ENCODE data around the gene GINS2.

Gene GINS2

GRCh38 chr16:85655216-85656129 lies 33.3 kb downstream of the GINS2 start:
- H3K36me3 ChIP-seq (ENCODE audit: insufficient read depth, low read depth, low read length) = peaks cover 68% of the 10 kb centered on the region
- no peak overlapping the region for H3K27ac ChIP-seq (ENCODE audit: low read length)
- no peaks in the 10 kb centered on the region for H3K9me3 ChIP-seq (ENCODE audit: insufficient read depth, low read depth, low read length)
- H3K9ac ChIP-seq (ENCODE audit: low read depth, low read length) = no peak overlapping the region
- H3K4me1 ChIP-seq (ENCODE audit: insufficient read depth, low read length) = no peaks in the 10 kb centered on the region
- no peak overlapping the region for H3K4me3 ChIP-seq (ENCODE audit: low read length)
- H3K27me3 ChIP-seq (ENCODE audit: insufficient read depth, low read length) = no peaks in the 10 kb centered on the region

- H3K36me3 ChIP-seq (ENCODE audit: insufficient read depth, low read depth, low read length) = peaks cover 59% of the 10 kb centered on the region
- no peak overlapping the region for H3K4me3 ChIP-seq (ENCODE audit: low read length)
- no peak overlapping the region for H3K27ac ChIP-seq (ENCODE audit: low read length)
- H3K4me1 ChIP-seq (ENCODE audit: insufficient read depth, low read length) = no peaks in the 10 kb centered on the region
- H3K9me3 ChIP-seq (ENCODE audit: insufficient read depth, low read depth, low read length) = no peaks in the 10 kb centered on the region
- no peaks in the 10 kb centered on the region for H3K27me3 ChIP-seq (ENCODE audit: insufficient read depth, low read length)
- no peak overlapping the region for H3K9ac ChIP-seq (ENCODE audit: low read depth, low read length)
Measured at GRCh38 chr16:85654251-85655095, 34.3 kb downstream of the GINS2 start.

- Histone ChIP-seq H3K9me3 (ENCODE audit: insufficient read depth, low read depth, low read length) (no peaks in the 10 kb centered on the region), H3K4me1 (ENCODE audit: insufficient read depth, low read length) (no peaks in the 10 kb centered on the region), H3K27me3 (ENCODE audit: insufficient read depth, low read length) (no peaks in the 10 kb centered on the region), H3K4me3 (ENCODE audit: low read length) (no peak overlapping the region), H3K36me3 (ENCODE audit: insufficient read depth, low read depth, low read length) (peaks cover 57% of the 10 kb centered on the region), H3K9ac (ENCODE audit: low read depth, low read length) (no peak overlapping the region), H3K27ac (ENCODE audit: low read length) (no peak overlapping the region)
Measured at GRCh38 chr16:85653290-85653891, 35.4 kb downstream of the GINS2 start.

GRCh38 chr16:85652431-85653221 lies 36.1 kb downstream of the GINS2 start:
- Histone ChIP-seq H3K4me1 (ENCODE audit: insufficient read depth, low read length) (no peaks in the 10 kb centered on the region), H3K27me3 (ENCODE audit: insufficient read depth, low read length) (no peaks in the 10 kb centered on the region), H3K4me3 (ENCODE audit: low read length) (no peak overlapping the region), H3K27ac (ENCODE audit: low read length) (no peak overlapping the region), H3K36me3 (ENCODE audit: insufficient read depth, low read depth, low read length) (peaks cover 50% of the 10 kb centered on the region), H3K9ac (ENCODE audit: low read depth, low read length) (no peak overlapping the region), H3K9me3 (ENCODE audit: insufficient read depth, low read depth, low read length) (no peaks in the 10 kb centered on the region)

GRCh38 chr16:85651629-85652430 lies 36.9 kb downstream of the GINS2 start:
- H3K9me3 ChIP-seq (ENCODE audit: insufficient read depth, low read depth, low read length) = no peaks in the 10 kb centered on the region
- no peaks in the 10 kb centered on the region for H3K27me3 ChIP-seq (ENCODE audit: insufficient read depth, low read length)
- no peak overlapping the region for H3K27ac ChIP-seq (ENCODE audit: low read length)
- no peaks in the 10 kb centered on the region for H3K4me1 ChIP-seq (ENCODE audit: insufficient read depth, low read length)
- no peak overlapping the region for H3K4me3 ChIP-seq (ENCODE audit: low read length)
- H3K36me3 ChIP-seq (ENCODE audit: insufficient read depth, low read depth, low read length) = peaks cover 42% of the 10 kb centered on the region
- no peak overlapping the region for H3K9ac ChIP-seq (ENCODE audit: low read depth, low read length)

- H3K27ac ChIP-seq (ENCODE audit: low read length) = no peak overlapping the region
- no peak overlapping the region for H3K4me3 ChIP-seq (ENCODE audit: low read length)
- peaks cover 34% of the 10 kb centered on the region for H3K36me3 ChIP-seq (ENCODE audit: insufficient read depth, low read depth, low read length)
- H3K9me3 ChIP-seq (ENCODE audit: insufficient read depth, low read depth, low read length) = no peaks in the 10 kb centered on the region
- no peak overlapping the region for H3K9ac ChIP-seq (ENCODE audit: low read depth, low read length)
- no peaks in the 10 kb centered on the region for H3K27me3 ChIP-seq (ENCODE audit: insufficient read depth, low read length)
- H3K4me1 ChIP-seq (ENCODE audit: insufficient read depth, low read length) = no peaks in the 10 kb centered on the region
Measured at GRCh38 chr16:85650844-85651628, 37.7 kb downstream of the GINS2 start.

GRCh38 chr16:85650135-85650843 lies 38.5 kb downstream of the GINS2 start:
- Histone ChIP-seq H3K9me3 (ENCODE audit: insufficient read depth, low read depth, low read length) (no peaks in the 10 kb centered on the region), H3K4me1 (ENCODE audit: insufficient read depth, low read length) (no peaks in the 10 kb centered on the region), H3K36me3 (ENCODE audit: insufficient read depth, low read depth, low read length) (peaks cover 26% of the 10 kb centered on the region)

GRCh38 chr16:85649411-85650134 lies 39.2 kb downstream of the GINS2 start:
- Histone ChIP-seq H3K9ac (ENCODE audit: low read depth, low read length) (no peak overlapping the region), H3K9me3 (ENCODE audit: insufficient read depth, low read depth, low read length) (no peaks in the 10 kb centered on the region), H3K27ac (ENCODE audit: low read length) (no peak overlapping the region), H3K4me3 (ENCODE audit: low read length) (no peak overlapping the region), H3K27me3 (ENCODE audit: insufficient read depth, low read length) (no peaks in the 10 kb centered on the region), H3K4me1 (ENCODE audit: insufficient read depth, low read length) (no peaks in the 10 kb centered on the region), H3K36me3 (ENCODE audit: insufficient read depth, low read depth, low read length) (peaks cover 19% of the 10 kb centered on the region)

More at GRCh38 chr16:85650135-85650843, 38.5 kb downstream of the GINS2 start:
- no peak overlapping the region for H3K9ac ChIP-seq (ENCODE audit: low read depth, low read length)
- no peaks in the 10 kb centered on the region for H3K27me3 ChIP-seq (ENCODE audit: insufficient read depth, low read length)
- no peak overlapping the region for H3K4me3 ChIP-seq (ENCODE audit: low read length)
- H3K27ac ChIP-seq (ENCODE audit: low read length) = no peak overlapping the region

- Histone ChIP-seq H3K36me3 (ENCODE audit: insufficient read depth, low read depth, low read length) (peaks cover 11% of the 10 kb centered on the region), H3K27me3 (ENCODE audit: insufficient read depth, low read length) (no peaks in the 10 kb centered on the region), H3K27ac (ENCODE audit: low read length) (no peak overlapping the region), H3K4me1 (ENCODE audit: insufficient read depth, low read length) (no peaks in the 10 kb centered on the region), H3K4me3 (ENCODE audit: low read length) (no peak overlapping the region), H3K9me3 (ENCODE audit: insufficient read depth, low read depth, low read length) (no peaks in the 10 kb centered on the region), H3K9ac (ENCODE audit: low read depth, low read length) (no peak overlapping the region)
Measured at GRCh38 chr16:85648805-85649204, 39.9 kb downstream of the GINS2 start.
